Measurements from ENCODE around the gene HAL.

DNA sequence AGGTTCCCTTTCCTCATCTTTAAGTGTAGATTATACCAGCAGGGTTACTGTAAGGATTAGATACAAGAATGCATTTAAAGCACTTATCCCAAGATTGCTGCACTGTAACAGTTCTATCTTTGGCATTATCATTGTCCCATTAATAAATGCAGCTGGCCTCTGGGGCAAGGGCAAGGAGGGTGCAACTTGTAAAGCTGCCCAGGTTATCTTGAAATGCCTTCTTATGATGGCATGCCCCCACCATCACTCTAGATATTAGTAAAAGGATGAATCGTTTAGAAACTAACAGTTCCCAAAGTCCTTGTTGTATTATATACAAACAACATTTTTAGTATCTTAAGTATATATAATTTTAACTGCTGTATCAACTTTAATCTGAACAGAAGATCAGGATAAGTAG, 32.4 kb upstream of the HAL start:
- TF ChIP-seq CTCF (IDR thresholded peaks at IDR 0.05): no peak
- TF ChIP-seq ZFX (IDR thresholded peaks at IDR 0.05; ENCODE audit: borderline replicate concordance): no peak
